ENCODE measurements around the gene C16orf74.

Gene C16orf74

GRCh38 chr16:85719605-85720301 lies 31.1 kb downstream of the C16orf74 start:
- no peak for DNase-seq (ENCODE audit: extremely low read depth in 1 of 2, low read depth in 1 of 2)

- DNase-seq (ENCODE audit: extremely low read depth in 1 of 2, low read depth in 1 of 2) = no peak
These were observed 32.2 kb downstream of the C16orf74 start for GRCh38 chr16:85718682-85719081.

GRCh38 chr16:85718153-85718477 lies 32.8 kb downstream of the C16orf74 start:
- no peak for DNase-seq (ENCODE audit: extremely low read depth in 1 of 2, low read depth in 1 of 2)

DNA sequence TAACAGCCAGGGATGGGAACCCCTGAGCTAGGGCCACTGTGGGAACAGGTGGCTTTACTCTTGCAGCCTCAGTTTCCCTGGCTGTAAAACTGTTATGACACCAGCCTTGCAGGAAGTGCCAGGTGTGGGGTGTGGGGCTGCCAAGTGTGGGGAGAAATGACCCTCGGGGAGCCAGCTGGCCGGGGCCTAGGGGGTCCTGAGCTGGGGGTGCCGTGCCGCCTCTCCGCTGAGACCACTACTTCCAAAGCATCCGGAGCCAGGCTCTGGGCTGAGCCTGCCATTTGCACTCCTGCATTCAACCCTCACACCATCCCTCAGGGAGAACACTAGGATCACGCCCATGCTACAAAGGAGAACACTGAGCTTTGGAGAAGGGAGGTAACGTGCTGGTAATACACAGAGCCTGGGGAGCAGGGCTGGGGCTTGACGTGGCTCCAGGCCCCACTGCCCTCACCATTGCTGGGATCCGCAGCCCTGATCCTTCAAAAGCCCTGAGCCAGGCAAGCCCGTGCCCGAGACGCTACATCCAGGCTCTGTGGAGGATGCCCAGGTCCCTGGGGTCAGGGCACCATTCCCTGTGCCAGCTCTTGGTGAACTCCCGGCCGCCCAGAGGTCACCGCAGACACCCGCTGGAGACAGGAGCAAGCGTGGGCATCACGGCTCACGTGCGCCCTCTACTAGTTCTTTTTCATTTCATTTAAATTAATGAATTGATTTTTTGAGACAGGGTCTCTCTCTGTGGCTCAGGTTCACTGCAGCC lies 33.3 kb downstream of the C16orf74 start:
- DNase-seq (ENCODE audit: extremely low read depth in 1 of 2, low read depth in 1 of 2) = peak in 1 of 2 donors; percentile 24

DNA sequence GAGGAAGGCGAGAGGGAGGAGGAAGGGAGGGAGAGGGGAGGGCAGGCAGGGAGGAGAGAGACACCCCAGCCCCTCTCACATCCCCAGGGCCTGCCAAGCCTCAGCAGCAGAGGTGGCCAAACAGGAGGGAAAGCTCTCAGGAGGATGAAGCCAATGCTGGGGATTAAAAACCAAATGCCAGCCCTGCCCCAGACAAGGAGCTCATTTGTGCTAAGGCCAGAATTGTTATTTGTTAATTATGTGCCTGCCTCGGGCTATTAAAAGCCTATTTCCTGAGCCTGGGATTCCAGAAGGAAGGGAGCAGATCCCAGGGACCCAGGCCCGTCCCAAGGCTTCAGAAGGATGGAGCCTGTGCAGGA lies 34.2 kb downstream of the C16orf74 start:
- DNase-seq (ENCODE audit: extremely low read depth in 1 of 2, low read depth in 1 of 2) = no peak

DNA sequence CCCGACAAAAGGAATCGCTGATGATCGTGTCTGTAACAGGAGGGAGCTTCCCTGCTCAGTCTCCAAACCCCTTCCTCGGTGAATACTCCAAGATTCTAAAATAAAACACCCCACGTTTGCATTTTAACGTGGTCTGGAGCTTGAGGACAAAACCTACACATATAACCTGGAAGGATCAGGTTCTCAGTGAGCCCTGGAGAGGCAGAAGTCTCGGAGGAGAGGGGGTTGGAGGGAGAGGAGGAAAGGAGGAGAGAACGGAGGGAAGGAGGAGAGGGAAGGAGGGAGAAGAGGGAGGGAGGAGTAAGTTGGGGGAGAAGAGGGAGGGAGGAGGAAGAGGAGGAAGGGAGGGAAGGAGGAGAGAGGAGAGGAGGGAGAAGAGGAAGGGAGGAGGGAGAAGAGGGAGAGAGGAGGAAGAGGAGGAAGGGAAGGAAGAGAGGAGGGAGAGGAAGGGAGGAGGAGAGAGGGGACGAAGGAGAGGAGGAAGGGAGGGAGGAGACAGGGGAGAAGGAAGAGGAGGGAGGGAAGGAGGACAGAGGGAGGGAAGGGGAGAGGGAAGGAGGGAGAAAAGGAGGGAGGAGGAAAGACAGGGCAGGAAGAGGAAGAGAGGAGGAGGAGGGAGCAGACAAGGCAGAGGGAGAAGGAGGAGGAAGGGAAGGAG lies 34.7 kb downstream of the C16orf74 start:
- DNase-seq (ENCODE audit: extremely low read depth in 1 of 2, low read depth in 1 of 2) = no peak

- DNase-seq (ENCODE audit: extremely low read depth in 1 of 2, low read depth in 1 of 2) = no peak
These were observed 35.5 kb downstream of the C16orf74 start for GRCh38 chr16:85715169-85716021.

DNA sequence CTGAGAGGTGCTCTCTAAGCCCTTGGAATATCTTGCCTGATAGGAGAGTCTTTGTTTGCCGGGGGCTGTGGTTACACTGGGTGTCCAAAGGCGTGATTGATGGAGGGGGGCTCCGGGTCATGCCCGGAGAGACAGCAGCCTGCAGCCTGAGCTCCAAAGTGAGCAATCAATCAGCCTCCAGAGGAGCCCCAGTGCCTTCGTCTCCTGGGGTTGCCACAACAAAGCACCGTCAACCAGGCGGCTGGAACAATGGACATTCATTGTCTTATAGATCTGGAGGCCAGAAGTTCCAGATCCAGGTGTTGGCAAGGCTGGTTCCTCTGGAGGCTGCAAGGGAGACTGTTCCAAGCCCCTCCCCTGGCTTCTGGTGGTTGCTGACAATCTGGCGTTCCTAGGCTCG lies 38.1 kb downstream of the C16orf74 start:
- no peak for DNase-seq (ENCODE audit: extremely low read depth in 1 of 2, low read depth in 1 of 2)

DNA sequence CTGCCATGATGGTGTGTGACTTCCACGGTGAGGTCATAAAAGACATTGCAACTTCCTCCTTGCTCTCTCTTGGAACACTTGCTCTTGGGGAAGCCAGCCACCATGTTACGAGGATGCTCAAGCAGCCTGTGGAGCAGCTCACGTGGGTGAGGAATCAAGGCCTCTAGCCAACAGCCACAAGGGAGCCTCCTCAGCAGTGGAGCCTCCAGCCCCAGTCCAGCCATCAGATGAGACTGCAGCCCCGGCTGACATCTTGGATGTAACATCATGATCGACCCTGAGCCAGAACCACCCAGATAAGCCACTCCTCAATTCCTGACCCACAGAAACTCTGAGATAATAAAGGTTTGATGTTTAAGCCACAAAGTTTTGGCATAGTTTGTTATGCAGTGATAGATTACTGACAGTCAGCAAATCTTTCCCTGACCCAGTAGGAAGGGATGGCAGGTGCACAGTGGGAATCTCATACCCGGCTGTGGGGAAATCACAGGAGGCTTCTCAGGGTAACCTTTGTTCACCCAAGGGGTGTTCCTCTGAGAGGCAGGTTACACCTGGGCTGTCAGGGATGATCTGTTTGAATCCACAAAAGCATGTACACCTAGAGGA lies 38.8 kb downstream of the C16orf74 start:
- no peak for DNase-seq (ENCODE audit: extremely low read depth in 1 of 2, low read depth in 1 of 2)

DNA sequence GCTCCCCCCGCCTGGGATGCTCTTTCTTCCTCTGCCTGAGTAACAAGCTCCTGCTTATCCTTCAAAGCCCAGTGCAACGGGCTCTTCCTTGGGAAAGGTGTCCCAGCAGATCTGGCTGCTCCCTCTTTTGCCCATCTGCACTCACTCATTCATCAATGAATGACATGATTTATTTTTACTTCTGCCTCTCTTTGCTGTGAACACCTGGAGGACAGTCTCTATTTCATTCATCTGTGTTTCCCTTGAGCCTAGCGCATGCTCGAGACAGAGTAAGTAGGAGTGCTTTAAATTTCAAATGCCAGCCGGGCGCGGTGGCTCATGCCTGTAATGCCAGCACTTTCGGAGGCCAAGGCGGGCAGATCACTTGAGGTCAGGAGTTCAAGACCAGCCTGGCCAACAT lies 40.2 kb downstream of the C16orf74 start:
- DNase-seq (ENCODE audit: extremely low read depth in 1 of 2, low read depth in 1 of 2) = no peak

- no peak for DNase-seq (ENCODE audit: extremely low read depth in 1 of 2, low read depth in 1 of 2)
These were observed 40.9 kb downstream of the C16orf74 start for GRCh38 chr16:85709766-85710585.

- DNase-seq (ENCODE audit: extremely low read depth in 1 of 2, low read depth in 1 of 2) = no peak
These were observed 42.6 kb downstream of the C16orf74 start for GRCh38 chr16:85708338-85708737.

DNA sequence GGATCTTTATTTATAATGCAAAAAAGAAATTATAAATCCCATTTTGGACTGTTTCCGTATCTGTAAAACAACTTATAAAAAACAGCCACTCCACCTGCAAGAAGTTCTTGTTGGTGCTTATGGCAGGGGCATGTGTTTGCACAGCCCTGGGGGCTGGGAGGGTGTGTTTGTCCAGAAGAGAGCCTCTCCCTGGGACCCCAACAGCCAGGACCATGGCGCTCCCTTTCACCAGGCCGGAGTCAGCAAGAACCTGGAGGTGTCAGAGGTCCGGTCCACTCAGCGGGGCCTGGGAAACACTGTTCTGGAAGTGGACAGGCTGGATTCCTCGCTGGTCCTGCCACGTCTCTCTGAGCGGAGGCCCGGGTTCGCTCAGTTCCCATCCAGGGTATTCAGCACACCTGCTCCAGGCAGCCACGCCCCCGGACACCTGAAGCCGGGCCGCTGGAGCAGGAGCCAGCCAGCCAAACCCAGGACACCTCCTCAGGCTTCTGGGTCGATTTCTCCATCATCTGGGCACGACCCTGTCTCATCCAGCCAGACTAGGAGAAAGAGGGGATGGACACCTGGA lies 43.3 kb downstream of the C16orf74 start:
- no peak for DNase-seq (ENCODE audit: extremely low read depth in 1 of 2, low read depth in 1 of 2)

DNA sequence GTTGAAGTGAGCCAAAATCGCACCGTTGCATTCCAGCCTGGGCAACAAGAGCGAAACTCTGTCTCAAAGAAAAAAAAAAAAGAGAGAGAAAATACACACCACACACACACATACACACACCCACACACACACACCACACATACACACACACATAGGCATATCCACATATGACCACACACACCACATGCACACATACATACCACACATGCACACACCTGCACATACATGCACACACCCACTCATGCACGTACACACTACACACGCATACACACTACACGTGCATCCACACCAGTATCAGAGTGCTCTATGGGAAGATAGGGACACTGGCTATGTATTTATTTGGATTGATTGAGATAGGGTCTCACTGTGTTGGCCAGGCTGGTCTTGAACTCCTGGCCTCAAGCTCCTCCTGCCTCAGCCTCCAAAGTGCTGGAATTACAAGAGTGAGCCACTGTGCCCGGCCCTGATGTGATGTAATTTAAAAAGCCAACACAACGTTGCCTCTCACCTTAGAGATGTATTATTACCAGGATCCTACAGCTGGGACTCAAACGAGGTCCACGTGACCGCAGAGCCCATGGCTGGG lies 44.4 kb downstream of the C16orf74 start:
- DNase-seq (ENCODE audit: extremely low read depth in 1 of 2, low read depth in 1 of 2) = no peak

GRCh38 chr16:85704900-85705846 lies 45.7 kb downstream of the C16orf74 start:
- no peak for DNase-seq (ENCODE audit: extremely low read depth in 1 of 2, low read depth in 1 of 2)

- DNase-seq (ENCODE audit: extremely low read depth in 1 of 2, low read depth in 1 of 2) = no peak
These were observed 46.9 kb downstream of the C16orf74 start for GRCh38 chr16:85704011-85704410.

DNA sequence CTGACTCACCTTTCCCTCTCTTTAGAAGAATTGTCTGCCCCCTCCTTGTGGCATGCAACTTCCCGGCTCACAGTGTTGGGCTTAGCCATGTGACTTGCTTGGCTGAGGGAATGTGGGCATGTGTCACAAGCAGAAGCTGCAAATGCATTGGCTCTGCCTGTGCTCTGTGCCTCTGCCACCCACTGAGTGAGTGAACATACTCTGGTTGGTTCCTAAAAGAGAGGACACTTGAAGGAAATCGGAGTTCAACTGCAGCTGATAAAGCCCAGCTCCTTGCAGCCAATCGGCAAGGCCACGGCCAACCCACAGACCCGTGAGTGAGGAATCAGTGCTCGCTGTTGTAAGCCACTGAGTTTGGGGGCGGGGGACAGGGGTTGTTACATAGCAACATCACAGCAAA lies 51.3 kb downstream of the C16orf74 start:
- no peak for DNase-seq (ENCODE audit: extremely low read depth in 1 of 2, low read depth in 1 of 2)

DNA sequence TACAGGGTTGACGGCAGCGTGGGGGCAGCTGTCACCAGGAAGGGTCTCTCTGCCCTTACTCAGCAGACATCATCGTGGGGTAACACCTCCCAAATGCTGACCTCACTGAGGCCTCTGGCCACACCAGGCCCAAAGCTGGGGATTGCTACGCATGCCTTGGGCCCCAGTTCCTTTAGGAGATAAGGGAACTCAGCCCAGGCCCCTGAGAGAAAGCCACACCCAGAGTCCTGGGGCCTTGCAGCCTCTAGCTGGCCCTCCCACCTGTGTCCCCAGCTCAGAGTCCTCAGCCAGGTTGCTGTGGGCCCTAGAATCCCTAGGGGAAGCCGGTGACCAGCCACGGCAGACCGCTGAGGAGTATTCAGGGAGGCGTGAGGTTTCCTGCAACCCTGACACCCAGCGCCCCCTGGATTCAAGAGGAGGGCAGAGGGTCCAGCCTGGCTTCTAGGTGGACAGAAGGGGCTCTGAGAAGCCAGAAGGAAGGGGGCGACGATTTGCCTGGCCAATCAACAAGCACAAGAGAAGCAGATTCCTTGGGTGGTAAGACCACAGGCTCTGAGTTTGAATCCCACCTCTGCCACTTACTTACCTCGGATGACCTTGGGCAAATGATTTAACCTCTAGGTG lies 51.8 kb downstream of the C16orf74 start:
- no peak for DNase-seq (ENCODE audit: extremely low read depth in 1 of 2, low read depth in 1 of 2)
